Measurements from ENCODE around the gene STX3.

GRCh38 chr11:59756845-59757244, 1.7 kb downstream of the STX3 start:
- TF ChIP-seq CTCF (IDR thresholded peaks at IDR 0.05): no peak
- no peak for TF ChIP-seq POLR2A (IDR thresholded peaks at IDR 0.05)
